ENCODE results near the gene NFATC1.
A peak's percentile ranks its signal among the peaks of the same experiment; 100 is the strongest.

NFATC1 gene

GRCh38 chr18:79355433-79356335 lies 40.0 kb upstream of the NFATC1 start:
- H3K27ac ChIP-seq (ENCODE audit: low read depth, low read length, poor library complexity, severe bottlenecking), result no peak overlapping the region
- no peaks in the 10 kb centered on the region for H3K27me3 ChIP-seq (ENCODE audit: insufficient read depth, low read length)
- H3K36me3 ChIP-seq (ENCODE audit: insufficient read depth, low read length), result peaks cover 14% of the 10 kb centered on the region; the same call in 1 of the 2 replicates
- H3K4me3 ChIP-seq (ENCODE audit: low read depth, low read length, poor library complexity, severe bottlenecking), result peak overlapping the region; percentile 23
- no peaks in the 10 kb centered on the region for H3K9me3 ChIP-seq (ENCODE audit: low read length)
- H3K79me2 ChIP-seq (ENCODE audit: insufficient read depth, low read length), result no peaks in the 10 kb centered on the region
- H3K4me2 ChIP-seq (ENCODE audit: low read length), result peak overlapping the region; percentile 46
- TF ChIP-seq CTCF (IDR thresholded peaks at IDR 0.05; ENCODE audit: low read length) (no peak), EZH2 (IDR thresholded peaks at IDR 0.05; ENCODE audit: borderline replicate concordance, low read length) (no peak)
- H3K9ac ChIP-seq (ENCODE audit: low read length), result no peak overlapping the region
- H4K20me1 ChIP-seq (ENCODE audit: insufficient read depth, low read length), result no peaks in the 10 kb centered on the region
- H3K4me1 ChIP-seq (ENCODE audit: insufficient read depth, low read length, severe bottlenecking), result peaks cover 21% of the 10 kb centered on the region
- no peak overlapping the region for H2AFZ ChIP-seq (ENCODE audit: low read length)
- H3F3A ChIP-seq (ENCODE audit: insufficient read depth, low read length), result no peaks in the 10 kb centered on the region
- no peaks in the 10 kb centered on the region for H3K9me2 ChIP-seq (ENCODE audit: low read depth, low read length)

- H3K9ac ChIP-seq (ENCODE audit: low read length), result no peak overlapping the region
- TF ChIP-seq EZH2 (IDR thresholded peaks at IDR 0.05; ENCODE audit: borderline replicate concordance, low read length) (no peak), CTCF (IDR thresholded peaks at IDR 0.05; ENCODE audit: low read length) (no peak)
- peaks cover 21% of the 10 kb centered on the region for H3K36me3 ChIP-seq (ENCODE audit: insufficient read depth, low read length)
- peak overlapping the region; percentile 23 for H3K4me3 ChIP-seq (ENCODE audit: low read depth, low read length, poor library complexity, severe bottlenecking)
- no peak overlapping the region for H2AFZ ChIP-seq (ENCODE audit: low read length)
- no peaks in the 10 kb centered on the region for H3K79me2 ChIP-seq (ENCODE audit: insufficient read depth, low read length)
- no peaks in the 10 kb centered on the region for H4K20me1 ChIP-seq (ENCODE audit: insufficient read depth, low read length)
- H3K9me2 ChIP-seq (ENCODE audit: low read depth, low read length), result no peaks in the 10 kb centered on the region
- H3K9me3 ChIP-seq (ENCODE audit: low read length), result no peaks in the 10 kb centered on the region
- H3K27me3 ChIP-seq (ENCODE audit: insufficient read depth, low read length), result no peaks in the 10 kb centered on the region
- peaks cover 21% of the 10 kb centered on the region for H3K4me1 ChIP-seq (ENCODE audit: insufficient read depth, low read length, severe bottlenecking)
- no peaks in the 10 kb centered on the region for H3F3A ChIP-seq (ENCODE audit: insufficient read depth, low read length)
- peak overlapping the region; percentile 46; the same call in 1 of the 2 replicates for H3K4me2 ChIP-seq (ENCODE audit: low read length)
- H3K27ac ChIP-seq (ENCODE audit: low read depth, low read length, poor library complexity, severe bottlenecking), result no peak overlapping the region
Measured at GRCh38 chr18:79356435-79356834, 39.3 kb upstream of the NFATC1 start.

- Histone ChIP-seq H3K9me3 (ENCODE audit: low read length) (no peaks in the 10 kb centered on the region), H4K20me1 (ENCODE audit: insufficient read depth, low read length) (no peaks in the 10 kb centered on the region), H3K9ac (ENCODE audit: low read length) (no peak overlapping the region), H2AFZ (ENCODE audit: low read length) (no peak overlapping the region), H3K79me2 (ENCODE audit: insufficient read depth, low read length) (no peaks in the 10 kb centered on the region), H3K36me3 (ENCODE audit: insufficient read depth, low read length) (peaks cover 36% of the 10 kb centered on the region), H3F3A (ENCODE audit: insufficient read depth, low read length) (no peaks in the 10 kb centered on the region), H3K9me2 (ENCODE audit: low read depth, low read length) (no peaks in the 10 kb centered on the region), H3K27me3 (ENCODE audit: insufficient read depth, low read length) (no peaks in the 10 kb centered on the region), H3K27ac (ENCODE audit: low read depth, low read length, poor library complexity, severe bottlenecking) (no peak overlapping the region), H3K4me2 (ENCODE audit: low read length) (no peak overlapping the region), H3K4me1 (ENCODE audit: insufficient read depth, low read length, severe bottlenecking) (peaks cover 6% of the 10 kb centered on the region), H3K4me3 (ENCODE audit: low read depth, low read length, poor library complexity, severe bottlenecking) (no peak overlapping the region)
- TF ChIP-seq CTCF (IDR thresholded peaks at IDR 0.05; ENCODE audit: low read length) (no peak), EZH2 (IDR thresholded peaks at IDR 0.05; ENCODE audit: borderline replicate concordance, low read length) (no peak)
Measured at GRCh38 chr18:79360933-79361332, 34.8 kb upstream of the NFATC1 start.
